ENCODE data around the gene TAGLN. TPM values are rescaled to one million over a fixed set of nuclear protein-coding genes. Genes with fewer than 3 reads are reported as not detected.

The TAGLN gene
- total and polyA plus RNA-seq, 9 of the 15 experiments (the other 6 are each of a cell fraction or from before 2014, with no cell fraction given): 0.21 to 4.9 (median 1.1) TPM

DNA sequence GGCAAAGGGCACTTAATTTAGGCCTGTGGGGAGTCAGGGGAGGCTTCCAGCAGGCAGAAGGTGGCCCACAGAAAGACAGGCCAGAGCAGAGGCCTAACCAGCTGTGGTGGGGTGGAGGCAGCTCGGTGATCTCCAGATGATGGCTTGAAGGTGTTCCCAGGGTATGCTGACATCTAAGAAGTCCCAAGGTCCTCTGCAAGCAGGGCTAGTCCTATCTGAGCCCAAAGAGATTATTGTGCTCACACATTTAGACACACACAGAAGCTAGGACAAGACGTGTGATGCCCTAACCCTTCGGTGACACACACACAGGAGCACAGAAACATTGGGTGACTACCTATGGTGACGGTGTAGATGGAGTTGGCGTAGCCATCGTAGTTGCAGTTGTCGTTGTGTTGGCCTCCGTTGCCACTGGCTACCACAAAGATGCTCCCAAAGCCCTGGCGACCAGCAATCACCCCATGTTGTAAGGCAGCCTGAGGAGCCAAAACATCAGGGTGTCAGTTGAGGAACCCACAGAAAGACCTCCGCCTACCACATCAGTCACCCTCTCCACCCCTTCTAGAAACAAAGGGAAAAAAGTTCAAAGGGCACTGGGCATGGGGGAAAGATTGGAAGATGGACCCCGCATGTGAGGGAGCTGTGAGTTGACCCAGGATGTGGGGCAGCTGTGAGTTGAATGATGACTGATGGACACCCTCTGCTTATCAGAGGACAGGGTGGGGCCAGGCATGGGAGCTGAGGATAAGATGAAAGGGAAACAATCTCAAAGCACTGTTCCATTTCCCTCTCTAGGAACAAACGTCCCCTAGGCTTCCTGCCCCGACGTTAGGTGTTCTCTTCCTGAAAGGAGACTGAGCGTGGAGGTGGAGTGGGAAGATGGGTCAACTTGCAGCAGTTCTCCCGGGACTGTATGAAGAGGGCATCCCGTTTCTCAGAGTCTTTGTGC lies 24.8 kb downstream of the TAGLN start (continued):
- TF ChIP-seq, protein P1, sequence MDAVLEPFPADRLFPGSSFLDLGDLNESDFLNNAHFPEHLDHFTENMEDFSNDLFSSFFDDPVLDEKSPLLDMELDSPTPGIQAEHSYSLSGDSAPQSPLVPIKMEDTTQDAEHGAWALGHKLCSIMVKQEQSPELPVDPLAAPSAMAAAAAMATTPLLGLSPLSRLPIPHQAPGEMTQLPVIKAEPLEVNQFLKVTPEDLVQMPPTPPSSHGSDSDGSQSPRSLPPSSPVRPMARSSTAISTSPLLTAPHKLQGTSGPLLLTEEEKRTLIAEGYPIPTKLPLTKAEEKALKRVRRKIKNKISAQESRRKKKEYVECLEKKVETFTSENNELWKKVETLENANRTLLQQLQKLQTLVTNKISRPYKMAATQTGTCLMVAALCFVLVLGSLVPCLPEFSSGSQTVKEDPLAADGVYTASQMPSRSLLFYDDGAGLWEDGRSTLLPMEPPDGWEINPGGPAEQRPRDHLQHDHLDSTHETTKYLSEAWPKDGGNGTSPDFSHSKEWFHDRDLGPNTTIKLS (IDR thresholded peaks at IDR 0.05; ENCODE audit: borderline replicate concordance, low read depth): no peak
- peak; percentile 93 for TF ChIP-seq MTA2 (IDR thresholded peaks at IDR 0.05; ENCODE audit: low read depth)
- 0 out of 2 replicates have a peak, but pooled peaks have one; percentile 35 for TF ChIP-seq ZEB2 (IDR thresholded peaks at IDR 0.05)
- TF ChIP-seq SMARCE1 (IDR thresholded peaks at IDR 0.05): peak; percentile 81
- TF ChIP-seq, protein P2, sequence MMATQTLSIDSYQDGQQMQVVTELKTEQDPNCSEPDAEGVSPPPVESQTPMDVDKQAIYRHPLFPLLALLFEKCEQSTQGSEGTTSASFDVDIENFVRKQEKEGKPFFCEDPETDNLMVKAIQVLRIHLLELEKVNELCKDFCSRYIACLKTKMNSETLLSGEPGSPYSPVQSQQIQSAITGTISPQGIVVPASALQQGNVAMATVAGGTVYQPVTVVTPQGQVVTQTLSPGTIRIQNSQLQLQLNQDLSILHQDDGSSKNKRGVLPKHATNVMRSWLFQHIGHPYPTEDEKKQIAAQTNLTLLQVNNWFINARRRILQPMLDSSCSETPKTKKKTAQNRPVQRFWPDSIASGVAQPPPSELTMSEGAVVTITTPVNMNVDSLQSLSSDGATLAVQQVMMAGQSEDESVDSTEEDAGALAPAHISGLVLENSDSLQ (IDR thresholded peaks at IDR 0.05): peak; percentile 90
- peak; percentile 92 for TF ChIP-seq GATA2 (CRISPR knock-in tag; IDR thresholded peaks at IDR 0.05)
- no peak for TF ChIP-seq CBFB (CRISPR knock-in tag; IDR thresholded peaks at IDR 0.05)
- TF ChIP-seq ZNF140 (CRISPR knock-in tag; IDR thresholded peaks at IDR 0.05): no peak
- peak; percentile 52; the same call in 1 of the 2 replicates for TF ChIP-seq ZNF589 (CRISPR knock-in tag; IDR thresholded peaks at IDR 0.05; ENCODE audit: low read depth)
- TF ChIP-seq TEAD4 (IDR thresholded peaks at IDR 0.05; ENCODE audit: low read length): peak; percentile 96
- TF ChIP-seq TEAD4 (CRISPR knock-in tag; IDR thresholded peaks at IDR 0.05; ENCODE audit: borderline replicate concordance): no peak
- TF ChIP-seq SMARCA4 (IDR thresholded peaks at IDR 0.05): peak; percentile 93
- no peak for TF ChIP-seq RFX5 (IDR thresholded peaks at IDR 0.05; ENCODE audit: low read depth, low read length)
- peak; percentile 42; the same call in 1 of the 2 replicates for TF ChIP-seq HSF4 (CRISPR knock-in tag; IDR thresholded peaks at IDR 0.05; ENCODE audit: borderline replicate concordance)
- no peak for TF ChIP-seq CEBPB (tag; IDR thresholded peaks at IDR 0.05)
- TF ChIP-seq HDAC1 (IDR thresholded peaks at IDR 0.05): peak in 1 of 2 experiments; percentile 84; a peak in 2 of 4 replicates
- peak; percentile 82 for TF ChIP-seq ZNF644 (tag; IDR thresholded peaks at IDR 0.05; ENCODE audit: low read depth)
- TF ChIP-seq ARNT (IDR thresholded peaks at IDR 0.05): peak; percentile 56 to 60; a peak in 1 of 4 replicates

All from K562 (cell line).